Large intestine (tissue), 3 donors: ENCODE measurements around the gene GTF2IRD1. TPM values are rescaled to one million over a fixed set of nuclear protein-coding genes. Genes with fewer than 3 reads are reported as not detected.
"Not testable (repeated sequence)": the region's sequence is repeated elsewhere in the genome, so short reads cannot be mapped to it uniquely, and the experiment has no call there.

Experiments
- DNase-seq, 2 donors: peaks; one replicate each; pipeline versions ENCODE4 v3.0.0 to v3.0.0-alpha.2; 2013
- H3K27ac ChIP-seq: one replicate; pipeline ENCODE4 v1.5.1; 2013; ENCODE audit warnings: low read length
- H3K27me3 ChIP-seq: 2 replicates; pipeline ENCODE4 v1.6.1; 2013; ENCODE audit warnings: low read length; ENCODE audit not compliant: control insufficient read depth, insufficient read depth
- H3K36me3 ChIP-seq: 2 replicates; pipeline ENCODE4 v1.6.1; 2013; ENCODE audit warnings: low read length; ENCODE audit not compliant: control insufficient read depth, insufficient read depth
- H3K4me1 ChIP-seq: one replicate; pipeline ENCODE4 v1.6.1; 2013; ENCODE audit warnings: low read length; ENCODE audit not compliant: control insufficient read depth, insufficient read depth
- H3K4me3 ChIP-seq: one replicate; pipeline ENCODE4 v1.5.1; 2013; ENCODE audit warnings: low read length
- H3K9me3 ChIP-seq: one replicate; pipeline ENCODE4 v1.6.1; 2013; ENCODE audit warnings: mild to moderate bottlenecking, low read depth, low read length, moderate library complexity; ENCODE audit not compliant: control insufficient read depth
- WGBS: methylation state at CpG from one replicate; pipeline ENCODE4 v1.1.5; 2013; ENCODE audit warnings: low lambda C conversion rate; ENCODE audit not compliant: insufficient coverage; 5-methylcytosine and 5-hydroxymethylcytosine counted together
- polyA plus RNA-seq: library from polyadenylated mRNA; unstranded; fragments of 120-200 nt; gene quantifications from one replicate; pipeline ENCODE4 v1.2.1, GENCODE V29; 2013

The GTF2IRD1 gene
- polyA plus RNA-seq, 1 donor, result 51.2 TPM

DNA sequence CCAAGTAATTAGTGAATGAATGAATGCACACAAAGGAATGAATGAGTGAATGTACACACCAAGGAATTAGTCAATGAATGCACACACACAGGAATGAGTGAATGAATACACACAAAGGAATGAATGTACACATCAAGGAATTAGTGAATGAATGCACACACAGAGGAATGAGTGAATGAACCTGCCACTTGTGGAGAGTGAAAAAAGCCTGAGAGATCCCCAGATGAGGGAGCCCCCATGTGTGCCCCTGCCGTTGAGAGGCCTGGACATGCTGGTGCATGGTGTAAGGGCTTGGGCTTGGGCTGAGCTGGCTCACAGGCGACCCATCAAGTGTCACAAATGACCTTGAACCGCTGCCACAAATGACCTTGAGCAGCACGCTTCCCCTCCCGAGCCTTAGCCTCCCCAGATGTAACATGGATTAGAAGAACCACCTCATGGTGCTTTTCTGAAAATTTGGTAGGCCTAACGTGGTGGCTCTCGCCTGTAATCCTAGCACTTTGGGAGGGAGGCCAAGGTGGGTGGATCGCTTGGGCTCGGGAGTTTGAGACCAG, 46.2 kb downstream of the GTF2IRD1 start:
- no peaks in the 10 kb centered on the region for H3K27me3 ChIP-seq
- H3K36me3 ChIP-seq, result peaks cover 13% of the 10 kb centered on the region
- WGBS, result no CpG with 5 or more reads among the region's 9 CpGs
- no peak for DNase-seq
- no peaks in the 10 kb centered on the region for H3K9me3 ChIP-seq
- no peak overlapping the region for H3K27ac ChIP-seq
- no peaks in the 10 kb centered on the region for H3K4me1 ChIP-seq
- no peak overlapping the region for H3K4me3 ChIP-seq

DNA sequence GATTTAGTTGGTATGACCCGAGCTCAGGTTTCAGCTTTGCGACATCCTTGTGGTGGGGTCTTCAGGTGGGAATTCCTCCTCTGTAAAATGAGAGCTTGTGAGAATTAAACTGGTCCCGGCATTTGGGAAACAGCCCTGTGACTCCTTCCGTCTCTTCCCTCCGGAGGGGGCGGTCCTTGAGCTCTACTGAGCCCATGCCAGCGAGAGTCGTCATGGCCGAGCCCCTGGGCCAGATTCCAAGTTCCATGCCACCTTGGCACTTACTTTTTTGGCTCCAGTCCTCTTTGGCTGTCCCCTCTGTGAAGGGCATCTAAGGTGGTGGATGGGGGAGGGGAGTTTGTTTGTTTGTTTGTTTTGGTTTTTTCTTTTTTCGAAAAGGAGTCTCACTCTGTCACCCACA, 47.6 kb downstream of the GTF2IRD1 start:
- 83% methylated on average over 1 of the region's 10 CpGs for WGBS
- Histone ChIP-seq H3K4me1 (peaks cover 8% of the 10 kb centered on the region), H3K36me3 (peaks cover 13% of the 10 kb centered on the region), H3K4me3 (no peak overlapping the region), H3K27ac (no peak overlapping the region), H3K9me3 (no peaks in the 10 kb centered on the region), H3K27me3 (no peaks in the 10 kb centered on the region)
- no peak for DNase-seq

DNA sequence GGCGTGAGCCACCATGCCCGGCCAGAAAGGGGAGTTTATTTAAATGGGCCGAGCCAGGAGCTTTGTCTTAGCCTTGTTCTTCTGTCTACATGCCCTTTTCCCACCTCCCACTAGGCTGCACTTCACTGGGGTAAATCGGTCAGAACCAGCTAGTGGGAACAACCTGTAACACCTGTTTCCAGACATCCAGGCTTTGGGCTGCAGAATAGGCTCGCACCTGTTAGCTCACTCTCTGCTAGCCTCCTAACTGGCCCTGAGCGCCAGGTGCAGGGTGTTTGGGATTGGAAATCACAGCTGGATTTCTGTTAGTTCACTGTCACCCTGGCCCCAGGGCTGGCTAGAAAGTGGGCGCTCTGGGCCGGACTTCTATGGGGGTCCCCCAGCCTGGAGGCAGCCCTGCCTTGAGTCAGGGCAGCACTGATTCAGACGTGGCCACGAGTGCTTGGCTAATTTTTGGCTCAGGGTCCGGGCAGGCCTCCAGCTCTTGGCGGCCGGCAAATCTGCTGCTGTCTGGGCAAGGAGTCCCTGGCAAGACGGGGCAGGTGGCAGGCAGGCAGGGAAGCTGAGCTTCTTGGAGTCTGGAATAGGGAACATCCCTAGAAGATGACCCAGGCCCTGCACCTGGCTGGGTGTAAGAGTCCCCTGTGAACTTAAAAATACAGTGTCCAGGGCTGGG, 48.6 kb downstream of the GTF2IRD1 start:
- Histone ChIP-seq H3K9me3 (no peaks in the 10 kb centered on the region), H3K27me3 (no peaks in the 10 kb centered on the region), H3K4me3 (no peak overlapping the region), H3K36me3 (peaks cover 18% of the 10 kb centered on the region), H3K4me1 (peaks cover 13% of the 10 kb centered on the region), H3K27ac (no peak overlapping the region)
- WGBS, result 100% methylated on average over 1 of the region's 14 CpGs
- DNase-seq, result no peak

DNA sequence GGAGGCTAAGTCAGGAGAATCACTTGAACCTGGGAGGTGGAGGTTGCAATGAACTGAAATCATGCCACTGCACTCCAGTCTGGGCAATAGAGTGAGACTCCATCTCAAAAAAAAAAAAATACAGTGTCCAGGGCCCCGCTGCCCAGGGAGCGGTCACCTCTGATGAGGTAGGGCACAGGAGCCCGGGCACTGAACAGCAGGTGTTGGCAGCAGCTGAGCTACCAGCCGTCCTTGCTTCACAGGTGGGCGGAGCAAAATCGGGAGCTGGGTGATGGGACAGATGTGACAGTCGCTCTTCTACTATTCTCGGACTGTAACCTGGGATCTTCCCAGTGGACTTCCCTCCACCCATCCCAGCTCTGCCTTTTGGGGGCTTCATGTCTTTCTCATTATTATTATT, 49.4 kb downstream of the GTF2IRD1 start:
- H3K9me3 ChIP-seq, result no peaks in the 10 kb centered on the region
- 100% methylated on average over 1 of the region's 8 CpGs for WGBS
- no peaks in the 10 kb centered on the region for H3K27me3 ChIP-seq
- H3K4me1 ChIP-seq, result peaks cover 13% of the 10 kb centered on the region
- peaks cover 23% of the 10 kb centered on the region for H3K36me3 ChIP-seq
- H3K27ac ChIP-seq, result no peak overlapping the region
- H3K4me3 ChIP-seq, result no peak overlapping the region
- DNase-seq, result no peak

GRCh38 chr7:74503943-74504342, 50.2 kb downstream of the GTF2IRD1 start:
- Histone ChIP-seq H3K4me1 (peaks cover 13% of the 10 kb centered on the region), H3K27me3 (no peaks in the 10 kb centered on the region), H3K36me3 (peaks cover 25% of the 10 kb centered on the region), H3K9me3 (no peaks in the 10 kb centered on the region), H3K27ac (no peak overlapping the region), H3K4me3 (no peak overlapping the region)
- 100% methylated on average over 3 of the region's 8 CpGs for WGBS
- DNase-seq, result no peak

DNA sequence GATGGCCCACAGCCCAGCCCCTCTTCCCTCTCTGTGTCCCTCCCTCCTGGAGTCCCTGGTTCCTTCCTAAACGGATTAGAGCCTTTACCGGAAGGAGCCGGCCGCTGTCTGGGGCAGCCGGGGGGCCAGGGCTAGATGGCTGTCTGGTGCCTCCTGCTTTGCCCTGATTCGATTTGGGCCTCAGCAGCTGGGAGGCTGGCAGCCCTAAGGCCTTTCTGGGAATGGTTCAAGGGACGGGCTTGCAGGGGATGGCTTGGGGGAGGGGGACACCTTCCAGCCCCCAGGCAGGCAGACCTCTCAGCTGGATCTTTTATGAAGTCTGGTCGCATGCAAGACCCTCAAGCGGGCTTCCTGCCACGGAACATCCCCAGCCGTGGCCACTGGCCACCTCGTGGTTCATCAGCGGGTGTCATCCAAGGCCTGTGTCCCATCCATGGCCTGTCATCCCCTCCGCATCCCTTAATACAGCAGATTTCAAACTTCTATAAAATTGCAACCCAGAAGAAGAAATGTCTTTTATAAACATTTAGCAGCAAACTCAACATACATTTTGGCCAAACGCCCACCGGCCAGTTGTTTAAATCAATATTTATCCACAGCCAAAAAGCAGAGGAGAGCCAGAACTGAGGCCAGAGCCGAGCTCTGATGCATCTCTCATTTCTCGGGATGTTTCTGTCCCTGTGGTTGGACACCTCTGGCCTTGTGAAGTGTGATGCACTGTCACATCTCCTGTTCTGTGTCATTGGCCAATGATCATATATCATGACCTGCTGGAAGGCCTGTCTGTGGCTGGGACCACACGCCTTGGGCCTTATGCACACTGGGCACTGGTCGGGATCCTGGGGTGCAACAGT, 52.0 kb downstream of the GTF2IRD1 start:
- Histone ChIP-seq H3K27me3 (no peaks in the 10 kb centered on the region), H3K36me3 (peaks cover 35% of the 10 kb centered on the region), H3K27ac (peak overlapping the region; percentile 70), H3K4me1 (peaks cover 13% of the 10 kb centered on the region), H3K4me3 (no peak overlapping the region), H3K9me3 (no peaks in the 10 kb centered on the region)
- no CpG with 5 or more reads among the region's 20 CpGs for WGBS
- DNase-seq, result peak; percentile 23 to 38

GRCh38 chr7:74506325-74506724, 52.6 kb downstream of the GTF2IRD1 start:
- H3K4me1 ChIP-seq, result peaks cover 13% of the 10 kb centered on the region
- no CpG with 5 or more reads among the region's 3 CpGs for WGBS
- H3K36me3 ChIP-seq, result peaks cover 38% of the 10 kb centered on the region
- H3K4me3 ChIP-seq, result no peak overlapping the region
- no peaks in the 10 kb centered on the region for H3K27me3 ChIP-seq
- no peaks in the 10 kb centered on the region for H3K9me3 ChIP-seq
- peak overlapping the region; percentile 52 for H3K27ac ChIP-seq
- no peak for DNase-seq

DNA sequence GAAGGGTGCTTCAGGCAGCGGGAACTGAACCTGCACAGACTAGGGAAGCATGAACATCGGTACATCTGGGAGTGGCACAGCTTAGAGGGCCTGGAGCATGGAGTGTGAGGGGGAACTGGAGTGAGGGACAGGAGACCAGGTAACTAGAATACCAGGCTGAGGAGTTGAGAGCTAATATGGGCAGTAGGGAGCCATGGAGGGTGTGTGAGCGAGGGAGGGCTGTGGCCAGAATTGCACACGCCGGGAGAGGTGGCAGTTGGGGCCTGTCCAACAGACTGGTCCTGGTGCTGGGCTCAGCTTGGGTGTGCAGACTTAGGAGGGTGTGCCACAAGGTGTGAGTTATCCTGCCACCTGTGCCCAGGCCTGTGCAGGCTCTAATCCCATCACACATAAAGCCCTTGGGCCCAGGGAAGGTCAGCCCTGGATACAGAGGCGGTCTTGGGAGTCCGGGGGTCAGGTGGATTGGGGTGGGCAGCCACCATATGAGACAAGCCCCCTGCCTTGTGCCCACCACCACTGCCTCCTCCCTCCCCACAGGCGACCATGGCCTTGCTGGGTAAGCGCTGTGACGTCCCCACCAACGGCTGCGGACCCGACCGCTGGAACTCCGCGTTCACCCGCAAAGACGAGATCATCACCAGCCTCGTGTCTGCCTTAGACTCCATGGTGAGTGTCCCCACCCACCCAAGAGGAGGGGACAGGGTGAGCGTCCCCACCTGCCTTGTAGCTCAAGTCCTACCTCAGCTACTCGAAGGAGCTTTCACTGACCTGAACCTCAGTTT, 54.0 kb downstream of the GTF2IRD1 start:
- H3K4me3 ChIP-seq, result no peak overlapping the region
- no peak for DNase-seq
- H3K4me1 ChIP-seq, result peaks cover 13% of the 10 kb centered on the region
- no peaks in the 10 kb centered on the region for H3K9me3 ChIP-seq
- no CpG with 5 or more reads among the region's 21 CpGs for WGBS
- H3K27me3 ChIP-seq, result no peaks in the 10 kb centered on the region
- no peak overlapping the region for H3K27ac ChIP-seq
- peaks cover 46% of the 10 kb centered on the region for H3K36me3 ChIP-seq

DNA sequence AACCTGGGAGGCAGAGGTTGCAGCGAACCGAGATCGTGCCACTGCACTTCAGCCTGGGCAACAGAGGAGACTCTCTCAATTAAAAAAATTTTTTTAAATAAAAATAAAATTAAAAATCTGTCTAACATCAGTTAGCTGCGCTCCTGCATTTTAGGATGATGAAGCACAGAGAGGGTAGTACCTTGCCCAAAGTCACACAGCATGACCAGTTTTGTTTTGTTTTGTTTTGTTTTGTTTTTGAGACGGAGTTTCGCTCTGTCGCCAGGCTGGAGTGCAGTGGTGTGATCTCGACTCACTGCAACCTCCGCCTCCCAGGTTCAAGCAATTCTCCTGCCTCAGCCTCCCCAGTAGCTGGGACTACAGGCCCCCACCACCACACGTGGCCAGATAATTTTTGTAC, 55.7 kb downstream of the GTF2IRD1 start:
- DNase-seq, H3K9me3 ChIP-seq, H3K27ac ChIP-seq, H3K27me3 ChIP-seq, H3K4me3 ChIP-seq: not testable (repeated sequence)
- Histone ChIP-seq H3K36me3 (peaks cover 56% of the 10 kb centered on the region), H3K4me1 (peaks cover 13% of the 10 kb centered on the region)
- WGBS, result no CpG with 5 or more reads among the region's 10 CpGs

DNA sequence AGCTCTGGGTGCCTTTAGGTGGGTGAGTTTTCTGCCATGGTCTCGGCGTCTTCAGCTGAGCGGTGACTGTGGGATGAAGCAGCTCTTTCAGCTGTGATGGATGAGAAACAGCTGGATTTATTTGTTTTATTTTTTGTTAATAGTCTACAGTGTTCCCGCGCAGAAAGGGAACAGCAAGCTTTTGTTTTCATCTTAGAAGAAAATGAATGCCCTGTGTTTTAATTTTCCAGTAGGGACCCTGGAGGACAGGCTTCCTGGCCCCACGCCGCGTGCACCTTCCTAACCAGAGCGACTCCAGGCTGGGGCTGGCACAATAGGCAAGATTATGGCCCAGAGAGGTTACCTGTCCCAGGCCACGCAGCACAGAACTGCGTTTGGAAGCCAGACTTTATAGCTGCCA, 57.6 kb downstream of the GTF2IRD1 start:
- Histone ChIP-seq H3K27ac (no peak overlapping the region), H3K36me3 (peaks cover 66% of the 10 kb centered on the region), H3K27me3 (no peaks in the 10 kb centered on the region), H3K4me3 (no peak overlapping the region), H3K4me1 (peaks cover 5% of the 10 kb centered on the region), H3K9me3 (no peaks in the 10 kb centered on the region)
- WGBS, result no CpG with 5 or more reads among the region's 11 CpGs
- DNase-seq, result no peak
